IPS-18c (cell line): ENCODE measurements around the gene SLC26A8.
A peak's percentile ranks its signal among the peaks of the same experiment; 100 is the strongest.
"Not testable (repeated sequence)": the region's sequence is repeated elsewhere in the genome, so short reads cannot be mapped to it uniquely, and the experiment has no call there.

Experiments
- H3K4me3 ChIP-seq: 2 replicates; pipeline ENCODE4 v1.7.0; 2013; ENCODE audit warnings: low read depth, mild to moderate bottlenecking, low read length, moderate library complexity; ENCODE audit not compliant: insufficient read depth
- H3K9me3 ChIP-seq: one replicate; pipeline ENCODE4 v1.6.1; 2013; ENCODE audit warnings: mild to moderate bottlenecking, low read length, moderate library complexity; ENCODE audit not compliant: control insufficient read depth, insufficient read depth

SLC26A8 gene

GRCh38 chr6:36028877-36029324, 4.5 kb upstream of the SLC26A8 start:
- H3K4me3 ChIP-seq, result peak overlapping the region; percentile 93
- H3K9me3 ChIP-seq, result no peaks in the 10 kb centered on the region

GRCh38 chr6:36028088-36028876, 3.8 kb upstream of the SLC26A8 start:
- Histone ChIP-seq H3K4me3 (peak overlapping the region; percentile 93), H3K9me3 (no peaks in the 10 kb centered on the region)

GRCh38 chr6:36027501-36028087, 3.2 kb upstream of the SLC26A8 start, which contains the start of gene MAPK14:
MAPK14 (plus strand) TSS chr6:36027808; CDS start chr6:36028158, 350 bp downstream.
- Histone ChIP-seq H3K9me3 (no peaks in the 10 kb centered on the region), H3K4me3 (peak within 1 kb of the TSS; percentile 93)

GRCh38 chr6:36025932-36026327, 1.5 kb upstream of the SLC26A8 start:
- H3K9me3 ChIP-seq, result no peaks in the 10 kb centered on the region
- H3K4me3 ChIP-seq, result no peak overlapping the region

GRCh38 chr6:36025260-36025931, 955 bp upstream of the SLC26A8 start:
- Histone ChIP-seq H3K9me3 (no peaks in the 10 kb centered on the region), H3K4me3 (no peak overlapping the region)

GRCh38 chr6:36020154-36020553, 4.3 kb downstream of the SLC26A8 start:
- Histone ChIP-seq H3K9me3 (no peaks in the 10 kb centered on the region), H3K4me3 (no peak overlapping the region)

GRCh38 chr6:36019167-36019566, 5.3 kb downstream of the SLC26A8 start:
- no peak overlapping the region for H3K4me3 ChIP-seq
- H3K9me3 ChIP-seq, result no peaks in the 10 kb centered on the region

GRCh38 chr6:36018339-36018738, 6.1 kb downstream of the SLC26A8 start:
- Histone ChIP-seq H3K4me3 (no peak overlapping the region), H3K9me3 (no peaks in the 10 kb centered on the region)

- Histone ChIP-seq H3K9me3 (no peaks in the 10 kb centered on the region), H3K4me3 (no peak overlapping the region)
These were observed 8.8 kb downstream of the SLC26A8 start for GRCh38 chr6:36015666-36016065.

GRCh38 chr6:36000451-36000850, 24.0 kb downstream of the SLC26A8 start:
- no peak overlapping the region for H3K4me3 ChIP-seq
- no peaks in the 10 kb centered on the region for H3K9me3 ChIP-seq

- no peaks in the 10 kb centered on the region for H3K9me3 ChIP-seq
- no peak overlapping the region for H3K4me3 ChIP-seq
These were observed 31.3 kb downstream of the SLC26A8 start for GRCh38 chr6:35993150-35993549.

- H3K4me3 ChIP-seq, result not testable (repeated sequence)
These were observed 36.4 kb downstream of the SLC26A8 start for GRCh38 chr6:35988047-35988446.

GRCh38 chr6:35984701-35985100, 39.7 kb downstream of the SLC26A8 start:
- H3K4me3 ChIP-seq, result no peak overlapping the region
- no peaks in the 10 kb centered on the region for H3K9me3 ChIP-seq

More at GRCh38 chr6:35988047-35988446, 36.4 kb downstream of the SLC26A8 start:
- H3K9me3 ChIP-seq, result not testable (repeated sequence)

GRCh38 chr6:35980991-35981645, 43.3 kb downstream of the SLC26A8 start:
- Histone ChIP-seq H3K4me3 (no peak overlapping the region), H3K9me3 (no peaks in the 10 kb centered on the region)

GRCh38 chr6:35980126-35980525, 44.3 kb downstream of the SLC26A8 start:
- not testable (repeated sequence) for H3K9me3 ChIP-seq, H3K4me3 ChIP-seq

GRCh38 chr6:35977308-35977707, 47.1 kb downstream of the SLC26A8 start:
- Histone ChIP-seq H3K9me3 (no peaks in the 10 kb centered on the region), H3K4me3 (no peak overlapping the region)

GRCh38 chr6:35973670-35974222, 50.7 kb downstream of the SLC26A8 start:
- Histone ChIP-seq H3K4me3 (no peak overlapping the region), H3K9me3 (no peaks in the 10 kb centered on the region)
